ENCODE measurements around the gene CXCR5.

The CXCR5 gene

DNA sequence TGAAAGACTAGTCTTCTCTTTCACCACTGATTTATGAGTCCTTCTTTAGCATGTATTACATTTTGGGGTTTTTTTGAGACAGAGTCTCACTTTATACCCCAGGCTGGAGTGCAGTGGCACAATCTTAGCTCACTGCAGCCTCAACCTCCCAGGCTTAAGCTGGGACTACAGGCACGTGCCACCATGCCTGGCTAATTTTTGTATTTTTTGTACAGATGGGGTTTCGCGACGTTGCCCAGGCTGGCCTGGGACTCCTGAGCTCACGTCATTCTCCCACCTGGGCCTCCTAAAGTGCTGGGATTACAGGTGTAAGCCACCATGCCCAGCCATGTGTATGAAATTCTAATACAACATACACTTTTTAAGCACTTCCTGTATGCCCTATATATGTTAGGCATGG is 26.3 kb upstream of the CXCR5 start:
- no peak overlapping the region for H3K27ac Mint-ChIP-seq
- H3K36me3 Mint-ChIP-seq (ENCODE audit: low read depth): no peaks in the 10 kb centered on the region
- no peaks in the 10 kb centered on the region for H3K9me3 Mint-ChIP-seq
- peaks cover 12% of the 10 kb centered on the region for H3K4me1 Mint-ChIP-seq (ENCODE audit: low read depth)
- no peak overlapping the region for H3K4me3 Mint-ChIP-seq
- H3K27me3 Mint-ChIP-seq (ENCODE audit: low read depth): no peaks in the 10 kb centered on the region

DNA sequence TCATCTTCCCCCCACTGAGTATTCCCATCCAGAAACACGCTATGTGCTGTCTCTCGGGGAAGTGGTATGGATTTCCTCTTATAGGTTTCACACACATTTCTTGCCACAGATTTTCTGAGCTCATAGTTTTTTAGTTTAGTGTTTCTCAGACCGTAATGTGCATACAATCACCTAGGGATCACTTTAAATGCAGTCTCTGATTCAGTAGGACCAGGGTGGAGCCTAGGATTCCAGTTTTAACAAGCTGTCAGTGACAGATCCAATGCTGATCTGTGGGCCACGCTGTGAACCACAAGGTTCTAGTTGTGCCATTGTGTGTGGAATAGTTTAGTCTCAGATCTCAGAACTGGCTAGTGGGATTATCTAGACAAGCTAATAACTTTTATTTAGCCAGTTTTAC is 23.7 kb upstream of the CXCR5 start:
- H3K9me3 Mint-ChIP-seq: no peaks in the 10 kb centered on the region
- no peak overlapping the region for H3K4me3 Mint-ChIP-seq
- no peaks in the 10 kb centered on the region for H3K27me3 Mint-ChIP-seq (ENCODE audit: low read depth)
- H3K36me3 Mint-ChIP-seq (ENCODE audit: low read depth): no peaks in the 10 kb centered on the region
- no peak overlapping the region for H3K27ac Mint-ChIP-seq
- peaks cover 11% of the 10 kb centered on the region for H3K4me1 Mint-ChIP-seq (ENCODE audit: low read depth)

DNA sequence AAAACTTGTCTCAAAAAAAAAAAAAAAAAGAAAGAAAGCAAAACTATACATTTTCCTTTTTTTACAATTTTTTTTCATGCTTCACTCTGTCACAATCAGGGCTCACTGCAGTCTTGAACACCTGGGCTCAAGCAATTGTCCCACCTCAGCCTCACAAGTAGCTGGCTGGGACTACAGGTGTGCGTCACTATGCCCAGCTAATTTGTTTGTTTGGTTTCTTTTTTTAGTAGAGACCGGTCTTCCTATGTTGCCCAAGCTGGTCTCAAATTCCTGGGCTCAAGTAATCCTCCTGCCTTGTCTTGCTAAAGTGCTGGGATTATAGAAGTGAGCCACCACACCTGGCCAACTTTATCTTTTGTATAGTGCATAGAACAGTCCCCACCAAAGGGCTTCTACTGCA is 15.0 kb upstream of the CXCR5 start:
- peaks cover 27% of the 10 kb centered on the region for H3K4me1 Mint-ChIP-seq (ENCODE audit: low read depth)
- H3K4me3 Mint-ChIP-seq: no peak overlapping the region
- H3K36me3 Mint-ChIP-seq (ENCODE audit: low read depth): no peaks in the 10 kb centered on the region
- no peak overlapping the region for H3K27ac Mint-ChIP-seq
- no peaks in the 10 kb centered on the region for H3K27me3 Mint-ChIP-seq (ENCODE audit: low read depth)
- no peaks in the 10 kb centered on the region for H3K9me3 Mint-ChIP-seq

DNA sequence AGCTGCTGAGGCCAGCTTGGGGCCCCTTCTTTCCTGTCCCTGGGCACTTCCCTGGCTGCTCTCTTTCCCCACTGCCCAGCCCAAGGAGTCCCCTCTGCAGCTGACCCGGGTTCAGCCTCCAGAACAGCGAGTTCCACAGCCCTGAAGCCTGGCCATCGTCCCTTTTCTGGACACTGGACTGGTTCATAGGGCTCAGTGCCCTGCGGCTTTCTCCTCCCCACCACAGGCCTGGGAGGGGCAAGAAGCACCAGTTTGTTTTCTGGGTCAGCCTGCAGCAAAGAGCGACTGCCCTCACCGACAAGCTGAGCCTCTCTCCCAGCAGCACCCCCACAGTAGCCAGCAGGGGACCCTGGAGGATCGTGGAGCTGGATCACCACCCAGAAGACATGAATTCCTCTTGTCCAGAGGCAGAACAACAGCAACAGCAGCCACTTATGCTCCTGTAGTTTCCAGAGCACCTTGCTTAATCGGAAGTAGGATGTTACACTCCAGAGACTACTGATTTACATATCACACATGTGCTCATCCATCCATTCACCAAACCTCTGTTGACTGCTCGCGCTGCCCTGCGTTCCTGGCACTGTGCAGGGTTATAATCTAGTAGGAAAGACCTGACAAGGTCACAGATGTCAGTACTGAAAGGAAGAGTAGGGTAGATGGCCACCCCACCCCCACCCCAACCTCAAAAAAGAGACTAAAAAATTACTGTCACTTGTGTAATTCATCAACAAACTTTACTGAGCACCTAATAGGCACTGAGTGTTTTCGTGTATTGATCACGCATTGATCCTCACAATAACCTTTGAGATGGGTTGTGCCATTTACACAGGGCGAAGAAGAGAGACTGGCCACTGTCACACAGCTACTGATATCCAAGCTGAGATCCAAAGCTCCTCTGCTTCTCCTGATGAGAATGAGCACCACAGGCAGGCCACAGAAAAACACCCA is 13.0 kb upstream of the CXCR5 start:
- Mint-ChIP-seq H3K9me3 (no peaks in the 10 kb centered on the region), H3K4me1 (ENCODE audit: low read depth) (peaks cover 45% of the 10 kb centered on the region), H3K36me3 (ENCODE audit: low read depth) (peaks cover 2% of the 10 kb centered on the region)

DNA sequence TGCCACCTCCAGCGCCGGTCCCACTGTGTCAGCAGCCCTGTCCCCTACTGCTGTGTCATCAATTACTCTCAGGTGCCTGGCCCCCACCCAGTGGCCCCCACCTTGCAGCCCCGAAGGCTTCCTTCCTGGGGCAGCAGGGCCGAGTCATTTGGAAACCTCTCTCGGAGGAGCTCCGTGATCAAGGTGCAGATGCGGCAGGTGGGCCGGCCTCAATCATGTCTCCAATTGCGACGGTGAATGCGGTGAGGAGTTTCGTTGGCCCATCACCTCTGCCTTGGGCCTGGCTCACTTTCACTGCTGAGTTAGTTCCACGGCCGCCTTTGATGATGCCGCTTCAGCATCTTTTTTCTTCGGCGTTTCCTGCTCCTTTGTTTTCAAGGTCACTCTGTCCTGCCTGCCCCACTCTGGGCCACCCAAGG is 11.3 kb upstream of the CXCR5 start:
- Mint-ChIP-seq H3K4me1 (ENCODE audit: low read depth) (peaks cover 63% of the 10 kb centered on the region), H3K4me3 (peak overlapping the region; percentile 7), H3K27ac (peak overlapping the region; percentile 28), H3K36me3 (ENCODE audit: low read depth) (peaks cover 4% of the 10 kb centered on the region), H3K9me3 (no peaks in the 10 kb centered on the region), H3K27me3 (ENCODE audit: low read depth) (no peaks in the 10 kb centered on the region)

More for the DNA sequence above, 13.0 kb upstream of the CXCR5 start:
- Mint-ChIP-seq H3K27me3 (ENCODE audit: low read depth) (no peaks in the 10 kb centered on the region), H3K4me3 (peak overlapping the region; percentile 55), H3K27ac (peak overlapping the region; percentile 94)

DNA sequence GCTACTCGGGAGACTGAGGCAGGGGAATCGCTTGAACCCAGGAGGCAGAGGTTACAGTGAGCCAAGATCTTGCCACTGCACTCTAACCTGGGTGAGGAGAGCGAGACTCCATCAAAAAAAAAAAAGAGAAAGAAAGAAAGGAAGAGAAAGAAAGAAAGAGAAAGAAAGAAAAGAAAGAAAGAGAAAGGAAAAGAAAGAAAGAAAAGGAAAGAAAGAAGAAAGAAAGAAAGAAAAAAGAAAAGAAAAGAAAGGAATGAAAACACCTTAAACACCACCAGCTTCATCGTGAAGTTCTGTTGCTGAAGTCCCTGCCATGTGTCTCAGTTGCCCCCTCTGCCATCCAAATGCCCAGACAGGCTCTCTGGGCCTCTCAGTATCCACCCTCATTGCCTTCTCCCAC is 9.9 kb upstream of the CXCR5 start:
- Mint-ChIP-seq H3K27me3 (ENCODE audit: low read depth) (no peaks in the 10 kb centered on the region), H3K4me3 (no peak overlapping the region), H3K4me1 (ENCODE audit: low read depth) (peaks cover 76% of the 10 kb centered on the region), H3K9me3 (no peaks in the 10 kb centered on the region), H3K27ac (peak overlapping the region; percentile 2), H3K36me3 (ENCODE audit: low read depth) (peaks cover 4% of the 10 kb centered on the region)

DNA sequence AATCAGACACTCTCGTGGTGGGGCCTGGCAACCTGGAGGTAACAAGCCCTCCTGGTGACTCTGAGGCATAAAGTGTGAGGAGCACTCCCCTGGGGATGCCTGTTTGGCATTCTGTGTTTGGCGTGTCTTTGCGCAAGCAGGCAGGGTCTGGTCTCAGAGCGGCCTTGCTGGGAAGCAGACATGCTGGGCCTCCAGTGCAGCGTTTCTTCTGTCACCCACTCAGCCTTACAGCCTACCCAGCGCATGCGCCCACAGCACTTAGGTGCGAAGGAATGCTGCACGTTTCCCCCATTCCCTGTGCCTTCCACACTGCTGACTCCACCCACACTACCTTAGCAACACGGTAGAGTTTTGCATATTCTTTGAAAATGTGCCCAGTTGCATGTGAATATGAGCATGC is 7.4 kb upstream of the CXCR5 start:
- Mint-ChIP-seq H3K4me1 (ENCODE audit: low read depth) (peaks cover 74% of the 10 kb centered on the region), H3K27me3 (ENCODE audit: low read depth) (no peaks in the 10 kb centered on the region), H3K4me3 (peak overlapping the region; percentile 82), H3K27ac (peak overlapping the region; percentile 99), H3K9me3 (no peaks in the 10 kb centered on the region), H3K36me3 (ENCODE audit: low read depth) (peaks cover 4% of the 10 kb centered on the region)

DNA sequence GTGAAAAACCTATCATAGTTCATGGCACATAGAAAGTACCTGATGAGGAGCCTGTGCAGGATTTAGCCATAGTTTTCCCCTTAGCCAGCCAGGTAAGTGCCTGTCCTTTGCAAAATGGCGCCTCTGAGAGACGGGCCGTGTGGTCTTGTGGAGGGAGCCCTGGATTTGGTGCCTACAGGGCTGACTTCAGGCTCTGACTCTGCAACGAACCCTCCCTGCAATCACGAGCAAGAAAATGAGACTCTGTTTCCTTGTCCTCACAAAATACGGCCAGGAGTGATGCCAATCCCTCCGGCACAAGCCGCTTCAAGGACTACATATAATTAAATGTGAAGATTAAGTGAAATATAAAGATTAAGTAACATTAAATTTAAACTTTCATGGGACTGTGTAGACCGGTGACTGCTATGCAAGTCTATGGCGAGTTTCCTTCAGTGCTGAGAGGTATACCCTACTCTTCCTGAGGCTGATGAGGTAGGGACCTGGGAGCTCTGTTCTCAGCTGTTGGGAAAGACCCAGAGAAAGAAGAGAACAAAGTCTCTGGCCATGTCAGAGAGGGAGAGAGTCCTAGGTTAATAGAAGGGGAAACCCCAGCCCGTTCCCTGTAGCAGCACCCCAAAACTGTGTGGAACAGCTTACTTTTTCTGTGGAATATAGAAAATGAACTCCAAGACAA is 6.1 kb upstream of the CXCR5 start:
- no peaks in the 10 kb centered on the region for H3K27me3 Mint-ChIP-seq (ENCODE audit: low read depth)
- peaks cover 79% of the 10 kb centered on the region for H3K4me1 Mint-ChIP-seq (ENCODE audit: low read depth)
- H3K27ac Mint-ChIP-seq: peak overlapping the region; percentile 99
- peaks cover 4% of the 10 kb centered on the region for H3K36me3 Mint-ChIP-seq (ENCODE audit: low read depth)
- peak overlapping the region; percentile 82 for H3K4me3 Mint-ChIP-seq
- H3K9me3 Mint-ChIP-seq: no peaks in the 10 kb centered on the region

DNA sequence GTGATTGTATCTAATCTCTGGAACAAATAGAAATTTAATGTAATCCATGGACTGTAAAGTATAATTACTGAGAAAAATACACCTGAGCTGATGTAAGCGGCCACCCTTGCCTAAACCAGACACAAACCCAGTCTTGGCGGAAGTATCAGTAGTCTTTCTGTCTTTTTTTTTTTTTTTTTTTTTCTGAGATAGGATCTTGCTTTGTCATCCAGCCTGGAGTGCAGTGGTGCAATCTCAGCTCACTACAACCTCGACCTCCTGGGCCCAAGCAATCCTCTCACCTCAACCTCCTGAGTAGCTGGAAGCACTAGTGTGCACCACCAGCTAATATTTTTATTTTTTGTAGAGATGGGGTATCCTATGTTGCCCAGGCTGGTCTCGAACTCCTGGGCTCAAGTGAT is 5.5 kb upstream of the CXCR5 start:
- peaks cover 4% of the 10 kb centered on the region for H3K36me3 Mint-ChIP-seq (ENCODE audit: low read depth)
- H3K27me3 Mint-ChIP-seq (ENCODE audit: low read depth): no peaks in the 10 kb centered on the region
- peak overlapping the region; percentile 99 for H3K27ac Mint-ChIP-seq
- H3K9me3 Mint-ChIP-seq: no peaks in the 10 kb centered on the region
- H3K4me1 Mint-ChIP-seq (ENCODE audit: low read depth): peaks cover 81% of the 10 kb centered on the region
- H3K4me3 Mint-ChIP-seq: peak overlapping the region; percentile 41

DNA sequence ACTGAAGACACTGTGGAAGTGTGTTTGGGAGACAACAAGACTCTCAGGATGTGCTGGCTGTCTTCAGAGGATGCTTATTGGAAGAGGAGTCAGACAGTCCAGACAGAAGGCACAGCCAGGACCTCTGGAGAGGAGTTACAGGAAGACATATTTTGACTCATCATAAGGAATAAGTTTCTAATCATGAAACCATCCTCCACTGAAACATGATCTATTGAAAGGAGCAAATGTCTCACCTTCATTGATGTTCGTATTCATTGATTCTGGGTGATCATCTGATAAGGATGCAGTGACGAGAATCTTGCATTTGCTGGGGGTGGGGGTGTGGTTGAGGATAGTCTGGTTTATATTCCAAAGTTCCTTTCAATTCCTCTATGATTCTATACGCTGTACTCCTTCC is 2.5 kb upstream of the CXCR5 start:
- Mint-ChIP-seq H3K27me3 (ENCODE audit: low read depth) (no peaks in the 10 kb centered on the region), H3K4me3 (no peak overlapping the region), H3K4me1 (ENCODE audit: low read depth) (peaks cover 68% of the 10 kb centered on the region), H3K27ac (no peak overlapping the region), H3K9me3 (no peaks in the 10 kb centered on the region), H3K36me3 (ENCODE audit: low read depth) (peaks cover 2% of the 10 kb centered on the region)

DNA sequence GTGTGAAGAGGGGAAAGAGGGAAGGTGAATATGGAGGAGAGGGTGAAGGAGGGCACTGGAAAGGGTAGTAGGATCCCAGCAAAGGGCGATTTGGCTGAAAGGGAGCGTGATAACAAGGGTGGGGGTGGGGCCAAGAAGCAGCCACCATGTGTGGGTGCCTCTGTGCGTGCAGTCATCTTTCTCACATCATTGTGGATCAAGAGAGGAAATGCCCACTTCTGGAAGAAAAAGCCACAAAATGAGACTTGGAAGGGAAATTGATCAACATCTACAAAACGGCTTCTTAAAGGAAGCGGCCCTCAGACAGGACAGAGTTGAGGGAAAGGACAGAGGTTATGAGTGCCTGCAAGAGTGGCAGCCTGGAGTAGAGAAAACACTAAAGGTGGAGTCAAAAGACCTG is 1.2 kb upstream of the CXCR5 start:
- peak overlapping the region; percentile 50 for H3K4me3 Mint-ChIP-seq
- no peaks in the 10 kb centered on the region for H3K27me3 Mint-ChIP-seq (ENCODE audit: low read depth)
- peaks cover 56% of the 10 kb centered on the region for H3K4me1 Mint-ChIP-seq (ENCODE audit: low read depth)

DNA sequence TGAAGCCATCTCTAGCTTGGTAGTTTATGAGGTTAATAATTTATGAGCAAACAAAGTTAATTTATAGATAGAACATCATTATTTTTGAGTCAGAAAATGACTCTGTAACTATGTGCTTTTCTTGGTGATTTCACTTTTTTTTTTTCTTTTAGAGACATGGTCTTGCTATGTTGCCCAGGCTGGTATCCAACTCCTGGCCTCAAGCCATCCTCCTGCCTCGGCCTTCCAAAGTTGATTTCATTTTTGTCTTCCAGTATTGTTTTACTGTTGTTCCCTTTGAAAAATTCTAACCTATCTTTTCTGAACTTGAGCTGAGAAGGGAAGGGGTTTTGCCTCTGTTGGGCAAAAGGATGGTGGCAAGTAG is 706 bp upstream of the CXCR5 start:
- H3K27ac Mint-ChIP-seq: peak overlapping the region; percentile 67
- peaks cover 51% of the 10 kb centered on the region for H3K4me1 Mint-ChIP-seq (ENCODE audit: low read depth)
- no peaks in the 10 kb centered on the region for H3K27me3 Mint-ChIP-seq (ENCODE audit: low read depth)
- no peaks in the 10 kb centered on the region for H3K36me3 Mint-ChIP-seq (ENCODE audit: low read depth)
- H3K9me3 Mint-ChIP-seq: no peaks in the 10 kb centered on the region
- H3K4me3 Mint-ChIP-seq: peak overlapping the region; percentile 16

More for the DNA sequence above, 1.2 kb upstream of the CXCR5 start:
- H3K27ac Mint-ChIP-seq: peak overlapping the region; percentile 59
- no peaks in the 10 kb centered on the region for H3K36me3 Mint-ChIP-seq (ENCODE audit: low read depth)
- H3K9me3 Mint-ChIP-seq: no peaks in the 10 kb centered on the region

DNA sequence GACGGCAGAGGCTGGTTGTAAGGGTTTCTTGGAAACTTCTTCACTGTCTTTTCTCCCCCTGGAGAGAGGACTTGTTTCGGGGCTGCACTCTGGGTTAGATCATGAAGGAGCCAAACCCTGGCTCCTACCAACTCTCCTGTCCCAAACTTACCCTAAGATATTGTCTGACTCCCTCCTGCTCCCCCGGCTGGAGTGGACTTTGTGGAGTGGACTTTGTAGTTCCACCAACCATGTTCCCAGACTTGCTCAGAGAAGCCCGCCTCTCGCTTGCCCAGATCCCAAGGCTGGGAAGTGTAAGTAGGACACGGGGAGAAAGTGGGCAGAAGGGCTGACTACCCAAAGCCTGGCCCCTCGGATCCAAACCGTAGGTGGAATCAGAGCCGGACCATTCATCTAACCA is 1.2 kb downstream of the CXCR5 start:
- Mint-ChIP-seq H3K36me3 (ENCODE audit: low read depth) (no peaks in the 10 kb centered on the region), H3K4me3 (no peak overlapping the region), H3K4me1 (ENCODE audit: low read depth) (peaks cover 41% of the 10 kb centered on the region), H3K27me3 (ENCODE audit: low read depth) (no peaks in the 10 kb centered on the region), H3K27ac (no peak overlapping the region), H3K9me3 (no peaks in the 10 kb centered on the region)

DNA sequence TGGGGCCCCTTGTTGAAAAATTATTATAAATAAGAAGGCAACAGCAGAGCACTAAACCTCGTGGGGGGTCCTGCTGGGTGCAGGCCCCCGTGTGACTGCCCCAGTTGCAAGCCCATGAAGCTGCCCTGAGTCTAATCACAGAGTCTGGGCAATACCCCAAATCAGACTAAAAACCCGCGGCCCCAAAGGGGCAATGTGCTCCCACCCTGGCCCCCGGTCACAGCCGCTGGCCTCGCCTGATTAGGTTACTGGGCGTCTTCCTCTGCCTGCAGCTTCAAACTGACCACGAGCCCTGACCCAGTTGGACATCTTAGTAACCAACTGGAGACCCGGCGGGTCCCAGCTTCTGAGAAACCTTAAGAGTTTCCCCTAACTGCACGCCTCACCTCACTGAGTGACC is 1.6 kb downstream of the CXCR5 start:
- H3K4me1 Mint-ChIP-seq (ENCODE audit: low read depth): peaks cover 44% of the 10 kb centered on the region
- no peaks in the 10 kb centered on the region for H3K9me3 Mint-ChIP-seq
- H3K4me3 Mint-ChIP-seq: no peak overlapping the region

More for the DNA sequence above, 1.6 kb downstream of the CXCR5 start:
- no peaks in the 10 kb centered on the region for H3K27me3 Mint-ChIP-seq (ENCODE audit: low read depth)
- no peak overlapping the region for H3K27ac Mint-ChIP-seq
- H3K36me3 Mint-ChIP-seq (ENCODE audit: low read depth): no peaks in the 10 kb centered on the region

Measured in T-helper 1 cell treated with Interleukin-12 subunit alpha and Interleukin-12 subunit beta and Interleukin-4 antibody, amounts not matched to agents 30 μg/mL and 1 μg/mL, for 36 hours (primary cell).